Heart left ventricle (tissue), 13 donors: Measurements from ENCODE around the gene GPR155.

Experiments
- POLR2A ChIP-seq, 2 donors: fragments of 450-650 bp; IDR thresholded peaks; one replicate each; pipeline ENCODE4 v1.6.1; 2017; ENCODE audit warnings: antibody characterized with exemption in 2 of 2, mild to moderate bottlenecking in 2 of 2, moderate library complexity in 2 of 2
- TF ChIP-seq, protein P1 (sequence below), 12 donors: fragments of 200-600 bp; sonication (generic) in 4 of 12; IDR thresholded peaks; one replicate each; pipeline versions ENCODE4 v1.5.0 to v1.8.0; 2018 to 2022; ENCODE audit warnings: antibody characterized with exemption in 12 of 12, mild to moderate bottlenecking in 5 of 12
- donor health status: ischemic (EF 13 %, LVEDD 7.1; RV severe dilation, severe dysfunction).
- donor health status: DM: no; HTN: yes; CAD: no.
- donor health status: DM: no; HTN: no; CAD: no.
- donor health status: ischemic (EF 25% LVEDD 6.9; RV normal size, moderate dysfunction).
- donor health status: ischemic (EF 25% LVEDD 5.7; RV mildly dilated, moderate dysfunction).
- donor health status: ischemic (EF 35%, LVEDD 5.7; RV mildly dilated, moderate dysfunction).
- donor health status: nonischemic (EF 11% LVEDD 7.7; RV severe dilation, severe dysfunction).
- donor health status: DM: yes; HTN: yes; CAD: no.
- donor health status: PGD.
- donor health status: ischemic (EF 29% LVEDD 5.4; RV normal size, mild dysfunction).
- donor health status: nonischemic (EF 23%, LVEDD 6.1; RV moderate dilation, normal function).

DNA sequence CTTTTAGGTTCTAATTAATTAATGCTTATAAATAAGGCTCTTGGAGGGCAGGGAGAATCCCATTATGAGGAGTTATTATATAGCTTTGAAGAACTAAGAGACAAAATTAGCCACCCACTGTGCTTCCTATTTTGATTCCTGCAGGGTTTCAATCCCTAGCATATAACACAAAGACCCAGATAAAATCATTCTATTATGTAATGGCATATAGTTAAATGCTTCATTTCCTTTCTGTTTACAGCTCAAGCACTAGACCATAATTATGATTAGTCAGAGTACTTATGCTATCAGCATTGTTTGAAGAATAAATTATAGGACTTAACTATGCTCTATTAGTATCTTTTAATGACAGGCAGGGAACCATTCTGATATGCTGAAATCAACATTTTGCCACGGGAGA lies 9.1 kb downstream of the GPR155 start:
- TF ChIP-seq, protein P1, sequence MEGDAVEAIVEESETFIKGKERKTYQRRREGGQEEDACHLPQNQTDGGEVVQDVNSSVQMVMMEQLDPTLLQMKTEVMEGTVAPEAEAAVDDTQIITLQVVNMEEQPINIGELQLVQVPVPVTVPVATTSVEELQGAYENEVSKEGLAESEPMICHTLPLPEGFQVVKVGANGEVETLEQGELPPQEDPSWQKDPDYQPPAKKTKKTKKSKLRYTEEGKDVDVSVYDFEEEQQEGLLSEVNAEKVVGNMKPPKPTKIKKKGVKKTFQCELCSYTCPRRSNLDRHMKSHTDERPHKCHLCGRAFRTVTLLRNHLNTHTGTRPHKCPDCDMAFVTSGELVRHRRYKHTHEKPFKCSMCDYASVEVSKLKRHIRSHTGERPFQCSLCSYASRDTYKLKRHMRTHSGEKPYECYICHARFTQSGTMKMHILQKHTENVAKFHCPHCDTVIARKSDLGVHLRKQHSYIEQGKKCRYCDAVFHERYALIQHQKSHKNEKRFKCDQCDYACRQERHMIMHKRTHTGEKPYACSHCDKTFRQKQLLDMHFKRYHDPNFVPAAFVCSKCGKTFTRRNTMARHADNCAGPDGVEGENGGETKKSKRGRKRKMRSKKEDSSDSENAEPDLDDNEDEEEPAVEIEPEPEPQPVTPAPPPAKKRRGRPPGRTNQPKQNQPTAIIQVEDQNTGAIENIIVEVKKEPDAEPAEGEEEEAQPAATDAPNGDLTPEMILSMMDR (IDR thresholded peaks at IDR 0.05): no peak
- no peak for TF ChIP-seq POLR2A (IDR thresholded peaks at IDR 0.05)
